ENCODE results near the gene TLK2. TPM values are rescaled to one million over a fixed set of nuclear protein-coding genes. Genes with fewer than 3 reads are reported as not detected.

The TLK2 gene
- total and polyA plus RNA-seq, 2 experiments from 2014 or later: 19.6 to 56.1 TPM

GRCh38 chr17:62573480-62574117 is 95.0 kb downstream of the TLK2 start (continued):
- TF ChIP-seq POLR2AphosphoS5 (IDR thresholded peaks at IDR 0.05; ENCODE audit: low read depth) (no peak), CTCF (conservative IDR thresholded peaks at IDR 0.05; ENCODE audit: low read depth in 2 of 2) (no peak), EZH2phosphoT487 (IDR thresholded peaks at IDR 0.05; ENCODE audit: unreplicated experiment) (no peak), NANOG (IDR thresholded peaks at IDR 0.05; ENCODE audit: borderline replicate concordance) (no peak)

GRCh38 chr17:62576382-62576781 is 97.8 kb downstream of the TLK2 start:
- H3K4me1 Mint-ChIP-seq: peaks cover 3% of the 10 kb centered on the region; the same call in 2 of the 3 replicates
- 0 out of 2 replicates have a peak, but pooled peaks cover 6% of the 10 kb centered on the region for H3K79me2 ChIP-seq (replicated peaks; ENCODE audit: insufficient read depth)
- no peaks in the 10 kb centered on the region for H3K9me3 Mint-ChIP-seq
- H3K27ac ChIP-seq (ENCODE audit: low read depth): no peak overlapping the region
- H3K27me3 ChIP-seq (ENCODE audit: insufficient read depth): no peaks in the 10 kb centered on the region
- H4K20me1 ChIP-seq (replicated peaks; ENCODE audit: insufficient read depth): no peaks in the 10 kb centered on the region
- no peaks in the 10 kb centered on the region for H3F3A ChIP-seq (replicated peaks; ENCODE audit: low read depth)
- TF ChIP-seq POLR2AphosphoS5 (IDR thresholded peaks at IDR 0.05; ENCODE audit: low read depth): no peak
- H3K4me2 ChIP-seq: no peak overlapping the region
- H3K4me3 ChIP-seq: no peak overlapping the region
- no peak overlapping the region for H3K27ac Mint-ChIP-seq
- H3K4me3 Mint-ChIP-seq: no peak overlapping the region
- H3K4me1 ChIP-seq (ENCODE audit: insufficient read depth): peaks cover 7% of the 10 kb centered on the region
- ATAC-seq (no peak), DNase-seq (ENCODE audit: low spot score) (no peak)
- H3K36me3 Mint-ChIP-seq (ENCODE audit: low read depth): peaks cover 49% of the 10 kb centered on the region
- no peak overlapping the region for H2AFZ ChIP-seq
- no peaks in the 10 kb centered on the region for H3K9me2 ChIP-seq (ENCODE audit: insufficient read depth)
- no peaks in the 10 kb centered on the region for H3K27me3 Mint-ChIP-seq (ENCODE audit: insufficient read depth, low read depth, poor library complexity)
- H3K36me3 ChIP-seq (ENCODE audit: insufficient read depth): peaks cover 13% of the 10 kb centered on the region; the same call in 1 of the 2 replicates

- no peaks in the 10 kb centered on the region for H3K9me3 Mint-ChIP-seq
- H3K4me1 ChIP-seq (ENCODE audit: insufficient read depth): peaks cover 7% of the 10 kb centered on the region
- no peak overlapping the region for H3K4me2 ChIP-seq
- H4K20me1 ChIP-seq (replicated peaks; ENCODE audit: insufficient read depth): no peaks in the 10 kb centered on the region
- no peaks in the 10 kb centered on the region for H3K9me2 ChIP-seq (ENCODE audit: insufficient read depth)
- no peak for ATAC-seq
- no peak overlapping the region for H3K4me3 ChIP-seq
- H3K27ac ChIP-seq (ENCODE audit: low read depth): no peak overlapping the region
- H3K27me3 ChIP-seq (ENCODE audit: insufficient read depth): no peaks in the 10 kb centered on the region
- DNase-seq (ENCODE audit: low spot score): no peak
- no peaks in the 10 kb centered on the region for H3K79me2 ChIP-seq (replicated peaks; ENCODE audit: insufficient read depth)
- peaks cover 6% of the 10 kb centered on the region for H3K27me3 Mint-ChIP-seq (ENCODE audit: insufficient read depth, low read depth, poor library complexity)
- H3K4me1 Mint-ChIP-seq: peaks cover 3% of the 10 kb centered on the region; the same call in 2 of the 3 replicates
- 0 out of 2 replicates have a peak, but pooled peaks cover 12% of the 10 kb centered on the region for H3K36me3 ChIP-seq (ENCODE audit: insufficient read depth)
- no peak overlapping the region for H2AFZ ChIP-seq
- no peaks in the 10 kb centered on the region for H3F3A ChIP-seq (replicated peaks; ENCODE audit: low read depth)
- H3K4me3 Mint-ChIP-seq: no peak overlapping the region
- TF ChIP-seq CTCF (conservative IDR thresholded peaks at IDR 0.05; ENCODE audit: low read depth in 2 of 2) (no peak), STAT1 (IDR thresholded peaks at IDR 0.05; ENCODE audit: unreplicated experiment) (no peak), ETS1 (IDR thresholded peaks at IDR 0.05) (no peak), NANOG (IDR thresholded peaks at IDR 0.05; ENCODE audit: borderline replicate concordance) (no peak), REST (IDR thresholded peaks at IDR 0.05; ENCODE audit: unreplicated experiment) (no peak), ZNF114 (CRISPR knock-in tag; IDR thresholded peaks at IDR 0.05) (no peak), JUNB (IDR thresholded peaks at IDR 0.05; ENCODE audit: unreplicated experiment) (no peak), POLR2AphosphoS5 (IDR thresholded peaks at IDR 0.05; ENCODE audit: low read depth) (no peak)
- H3K36me3 Mint-ChIP-seq (ENCODE audit: low read depth): peaks cover 57% of the 10 kb centered on the region
- no peak overlapping the region for H3K27ac Mint-ChIP-seq
These were observed 100.3 kb downstream of the TLK2 start for GRCh38 chr17:62578757-62579487.
